Measurements from ENCODE around the gene GDF2.
A peak's percentile ranks its signal among the peaks of the same experiment; 100 is the strongest.

GDF2 gene

GRCh38 chr10:47286591-47287315 lies 35.5 kb upstream of the GDF2 start:
- DNase-seq (ENCODE audit: low spot score): no peak
- no peaks in the 10 kb centered on the region for H3K27me3 Mint-ChIP-seq (ENCODE audit: low read depth)
- no peaks in the 10 kb centered on the region for H3K36me3 Mint-ChIP-seq (ENCODE audit: low read depth)
- H3K9me3 Mint-ChIP-seq: no peaks in the 10 kb centered on the region
- peak overlapping the region; percentile 63 for H3K27ac Mint-ChIP-seq
- peak overlapping the region; percentile 21 for H3K4me3 Mint-ChIP-seq
- H3K4me1 Mint-ChIP-seq (ENCODE audit: low read depth): peaks cover 15% of the 10 kb centered on the region

- H3K27ac Mint-ChIP-seq: no peak overlapping the region
- H3K4me1 Mint-ChIP-seq (ENCODE audit: low read depth): peaks cover 15% of the 10 kb centered on the region
Measured at GRCh38 chr10:47287365-47287802, 34.9 kb upstream of the GDF2 start.

GRCh38 chr10:47287805-47288204 lies 34.4 kb upstream of the GDF2 start:
- H3K36me3 Mint-ChIP-seq (ENCODE audit: low read depth): no peaks in the 10 kb centered on the region
- no peaks in the 10 kb centered on the region for H3K27me3 Mint-ChIP-seq (ENCODE audit: low read depth)
- H3K9me3 Mint-ChIP-seq: no peaks in the 10 kb centered on the region
- no peak overlapping the region for H3K27ac Mint-ChIP-seq
- peaks cover 15% of the 10 kb centered on the region for H3K4me1 Mint-ChIP-seq (ENCODE audit: low read depth)
- no peak overlapping the region for H3K4me3 Mint-ChIP-seq
- DNase-seq (ENCODE audit: low spot score): no peak

More at GRCh38 chr10:47287365-47287802, 34.9 kb upstream of the GDF2 start:
- no peak for DNase-seq (ENCODE audit: low spot score)
- no peak overlapping the region for H3K4me3 Mint-ChIP-seq
- H3K9me3 Mint-ChIP-seq: no peaks in the 10 kb centered on the region
- no peaks in the 10 kb centered on the region for H3K27me3 Mint-ChIP-seq (ENCODE audit: low read depth)
- H3K36me3 Mint-ChIP-seq (ENCODE audit: low read depth): no peaks in the 10 kb centered on the region

- Mint-ChIP-seq H3K9me3 (no peaks in the 10 kb centered on the region), H3K27me3 (ENCODE audit: low read depth) (no peaks in the 10 kb centered on the region), H3K27ac (no peak overlapping the region), H3K4me1 (ENCODE audit: low read depth) (peaks cover 15% of the 10 kb centered on the region), H3K4me3 (no peak overlapping the region), H3K36me3 (ENCODE audit: low read depth) (no peaks in the 10 kb centered on the region)
- no peak for DNase-seq (ENCODE audit: low spot score)
Measured at GRCh38 chr10:47288236-47288635, 34.0 kb upstream of the GDF2 start.

DNA sequence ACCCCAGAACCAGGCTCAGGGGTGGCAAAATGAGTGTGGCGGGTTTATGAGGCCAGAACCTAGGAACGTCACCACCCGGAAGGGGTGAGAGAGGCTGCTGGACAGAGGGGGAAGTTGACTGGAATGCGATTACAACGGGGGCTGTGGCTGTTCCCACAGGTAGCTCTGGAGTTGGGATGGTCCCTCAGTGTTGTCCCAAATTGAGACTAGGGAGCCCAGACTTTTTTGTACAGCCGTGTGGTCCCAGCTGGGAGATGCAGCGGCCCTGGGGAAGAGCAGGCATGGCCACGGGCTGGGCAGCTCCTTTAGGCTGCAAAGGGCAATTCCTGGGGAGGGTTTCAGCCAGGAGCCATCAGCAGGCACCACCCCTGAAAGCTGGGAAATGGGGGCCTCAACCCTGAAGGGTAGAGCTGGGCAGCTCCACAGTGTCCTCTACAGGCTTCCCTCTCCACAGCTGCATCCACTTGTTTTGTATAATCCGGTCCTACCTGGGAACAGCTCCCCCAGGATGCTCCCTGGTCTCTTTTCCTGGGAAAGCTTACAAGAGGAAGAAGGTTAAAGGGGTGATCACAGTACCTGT lies 33.2 kb upstream of the GDF2 start:
- Mint-ChIP-seq H3K4me3 (no peak overlapping the region), H3K27ac (no peak overlapping the region), H3K4me1 (ENCODE audit: low read depth) (peaks cover 15% of the 10 kb centered on the region), H3K9me3 (no peaks in the 10 kb centered on the region), H3K27me3 (ENCODE audit: low read depth) (no peaks in the 10 kb centered on the region), H3K36me3 (ENCODE audit: low read depth) (no peaks in the 10 kb centered on the region)
- no peak for DNase-seq (ENCODE audit: low spot score)

GRCh38 chr10:47289921-47290320 lies 32.3 kb upstream of the GDF2 start:
- Mint-ChIP-seq H3K9me3 (no peaks in the 10 kb centered on the region), H3K27ac (no peak overlapping the region), H3K4me3 (no peak overlapping the region), H3K4me1 (ENCODE audit: low read depth) (peaks cover 13% of the 10 kb centered on the region), H3K27me3 (ENCODE audit: low read depth) (no peaks in the 10 kb centered on the region), H3K36me3 (ENCODE audit: low read depth) (no peaks in the 10 kb centered on the region)
- DNase-seq (ENCODE audit: low spot score): no peak

- peaks cover 13% of the 10 kb centered on the region for H3K4me1 Mint-ChIP-seq (ENCODE audit: low read depth)
- no peaks in the 10 kb centered on the region for H3K9me3 Mint-ChIP-seq
- no peaks in the 10 kb centered on the region for H3K27me3 Mint-ChIP-seq (ENCODE audit: low read depth)
- no peak overlapping the region for H3K4me3 Mint-ChIP-seq
- H3K36me3 Mint-ChIP-seq (ENCODE audit: low read depth): no peaks in the 10 kb centered on the region
- DNase-seq (ENCODE audit: low spot score): no peak
- no peak overlapping the region for H3K27ac Mint-ChIP-seq
Measured at GRCh38 chr10:47290338-47290737, 31.9 kb upstream of the GDF2 start.

- Mint-ChIP-seq H3K4me1 (ENCODE audit: low read depth) (peaks cover 4% of the 10 kb centered on the region), H3K36me3 (ENCODE audit: low read depth) (no peaks in the 10 kb centered on the region), H3K4me3 (no peak overlapping the region), H3K27me3 (ENCODE audit: low read depth) (peaks cover 9% of the 10 kb centered on the region), H3K9me3 (no peaks in the 10 kb centered on the region), H3K27ac (no peak overlapping the region)
- DNase-seq (ENCODE audit: low spot score): no peak
Measured at GRCh38 chr10:47291682-47292081, 30.6 kb upstream of the GDF2 start.

DNA sequence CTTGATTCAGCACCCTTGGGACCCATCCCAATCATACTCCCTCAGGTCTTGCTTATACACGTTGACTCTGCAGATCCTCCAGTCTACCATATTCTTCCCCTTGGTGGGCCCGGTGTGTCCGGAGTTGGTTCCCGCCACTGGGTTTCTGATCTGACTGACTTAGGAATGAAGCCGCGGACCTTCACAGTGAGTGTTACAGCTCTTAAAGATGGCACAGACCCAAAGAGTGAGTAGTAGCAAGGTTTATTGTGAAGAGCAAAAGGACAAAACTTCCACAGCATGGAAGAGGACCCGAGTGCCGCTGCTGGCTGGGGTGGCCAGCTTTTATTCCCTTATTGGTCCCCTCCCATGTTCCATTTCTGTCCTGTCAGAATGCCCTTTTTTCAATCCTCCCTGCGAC lies 28.2 kb upstream of the GDF2 start:
- no peak overlapping the region for H3K27ac Mint-ChIP-seq
- H3K4me3 Mint-ChIP-seq: no peak overlapping the region
- no peaks in the 10 kb centered on the region for H3K4me1 Mint-ChIP-seq (ENCODE audit: low read depth)
- DNase-seq (ENCODE audit: low spot score): no peak
- H3K27me3 Mint-ChIP-seq (ENCODE audit: low read depth): peaks cover 28% of the 10 kb centered on the region
- H3K36me3 Mint-ChIP-seq (ENCODE audit: low read depth): no peaks in the 10 kb centered on the region
- H3K9me3 Mint-ChIP-seq: no peaks in the 10 kb centered on the region

GRCh38 chr10:47294501-47294900 lies 27.8 kb upstream of the GDF2 start:
- Mint-ChIP-seq H3K27me3 (ENCODE audit: low read depth) (peaks cover 32% of the 10 kb centered on the region), H3K4me1 (ENCODE audit: low read depth) (no peaks in the 10 kb centered on the region), H3K36me3 (ENCODE audit: low read depth) (no peaks in the 10 kb centered on the region), H3K4me3 (no peak overlapping the region), H3K9me3 (no peaks in the 10 kb centered on the region), H3K27ac (no peak overlapping the region)
- no peak for DNase-seq (ENCODE audit: low spot score)

DNA sequence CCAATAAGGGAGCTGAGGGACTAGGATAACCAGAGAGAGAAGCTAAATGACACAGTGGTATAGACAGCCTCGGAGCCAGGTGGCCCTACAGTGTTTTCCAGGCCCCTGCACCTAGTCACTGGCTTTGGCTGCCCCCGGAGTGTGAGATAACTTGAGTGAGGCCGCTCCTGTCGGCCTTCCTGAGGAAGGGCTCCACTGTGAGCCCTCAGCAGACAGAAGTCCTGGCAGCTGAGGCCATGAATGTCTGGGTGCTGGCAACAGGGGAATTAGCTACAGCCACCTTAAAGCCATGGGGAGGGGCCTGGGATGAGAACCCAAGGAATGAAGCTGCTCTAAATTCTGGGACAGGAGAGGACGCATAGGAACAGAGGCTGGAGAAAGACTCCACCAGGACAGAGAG lies 26.8 kb upstream of the GDF2 start:
- DNase-seq (ENCODE audit: low spot score): no peak
- no peak overlapping the region for H3K4me3 Mint-ChIP-seq
- H3K27me3 Mint-ChIP-seq (ENCODE audit: low read depth): peaks cover 35% of the 10 kb centered on the region
- no peaks in the 10 kb centered on the region for H3K9me3 Mint-ChIP-seq
- H3K36me3 Mint-ChIP-seq (ENCODE audit: low read depth): no peaks in the 10 kb centered on the region
- H3K27ac Mint-ChIP-seq: no peak overlapping the region
- H3K4me1 Mint-ChIP-seq (ENCODE audit: low read depth): no peaks in the 10 kb centered on the region

DNA sequence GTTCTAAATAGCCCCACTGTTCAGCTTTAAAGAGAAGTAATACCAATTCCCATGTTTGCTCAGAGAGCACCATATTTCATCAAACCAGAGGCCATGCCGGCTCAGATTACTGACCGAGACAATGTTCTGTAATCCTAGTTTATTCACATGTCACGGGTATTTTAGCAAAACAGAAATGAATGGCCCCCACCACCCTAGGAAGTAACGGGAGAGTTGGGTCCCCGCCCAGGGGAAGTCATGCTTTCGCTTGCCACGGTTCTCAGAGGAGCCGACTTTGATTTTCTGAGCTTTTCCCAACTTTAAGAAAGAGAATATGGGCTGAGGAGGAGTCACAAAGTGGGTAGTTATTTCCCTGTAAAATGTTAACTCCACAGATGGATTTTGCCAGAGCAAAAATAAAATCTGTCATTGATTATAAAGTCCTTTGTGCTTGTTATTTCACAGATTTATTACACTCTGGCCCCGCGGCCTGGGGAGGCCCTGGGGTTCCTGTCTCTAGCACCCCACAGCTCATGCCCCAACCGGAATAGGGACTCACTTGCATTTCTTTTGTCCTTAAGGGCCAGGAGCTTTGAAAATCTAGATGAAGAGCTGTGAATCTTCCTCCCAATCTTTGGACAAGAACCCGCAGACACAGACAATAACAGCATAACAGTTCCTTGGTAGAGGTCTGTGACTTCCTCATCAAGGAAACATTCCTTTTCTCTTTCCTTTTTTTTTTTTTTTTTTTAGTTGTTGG lies 25.9 kb upstream of the GDF2 start:
- Mint-ChIP-seq H3K36me3 (ENCODE audit: low read depth) (no peaks in the 10 kb centered on the region), H3K9me3 (no peaks in the 10 kb centered on the region), H3K27me3 (ENCODE audit: low read depth) (peaks cover 41% of the 10 kb centered on the region), H3K4me1 (ENCODE audit: low read depth) (peaks cover 3% of the 10 kb centered on the region), H3K4me3 (no peak overlapping the region), H3K27ac (no peak overlapping the region)
- no peak for DNase-seq (ENCODE audit: low spot score)

DNA sequence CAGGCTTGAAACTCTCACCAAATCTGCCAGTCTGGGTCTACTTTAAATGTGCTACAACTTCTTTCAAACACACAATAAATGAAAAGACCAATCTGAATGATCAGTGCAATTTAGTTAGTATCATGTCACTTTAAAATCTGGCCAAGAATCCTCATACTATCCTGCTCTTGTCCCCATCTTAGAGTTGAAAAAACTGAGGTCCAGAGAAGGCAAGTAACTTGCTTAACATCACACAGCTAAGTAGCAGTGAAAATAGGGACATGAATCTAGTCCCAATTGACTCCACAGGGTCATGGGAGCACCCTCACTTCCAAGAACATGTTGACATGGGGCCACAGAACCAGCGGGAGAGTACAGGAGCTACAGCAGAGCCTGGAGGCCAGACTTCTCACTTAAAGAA lies 25.3 kb upstream of the GDF2 start:
- no peak overlapping the region for H3K27ac Mint-ChIP-seq
- H3K4me1 Mint-ChIP-seq (ENCODE audit: low read depth): peaks cover 3% of the 10 kb centered on the region
- H3K9me3 Mint-ChIP-seq: no peaks in the 10 kb centered on the region
- H3K27me3 Mint-ChIP-seq (ENCODE audit: low read depth): peaks cover 45% of the 10 kb centered on the region
- no peaks in the 10 kb centered on the region for H3K36me3 Mint-ChIP-seq (ENCODE audit: low read depth)
- DNase-seq (ENCODE audit: low spot score): no peak
- H3K4me3 Mint-ChIP-seq: no peak overlapping the region

DNA sequence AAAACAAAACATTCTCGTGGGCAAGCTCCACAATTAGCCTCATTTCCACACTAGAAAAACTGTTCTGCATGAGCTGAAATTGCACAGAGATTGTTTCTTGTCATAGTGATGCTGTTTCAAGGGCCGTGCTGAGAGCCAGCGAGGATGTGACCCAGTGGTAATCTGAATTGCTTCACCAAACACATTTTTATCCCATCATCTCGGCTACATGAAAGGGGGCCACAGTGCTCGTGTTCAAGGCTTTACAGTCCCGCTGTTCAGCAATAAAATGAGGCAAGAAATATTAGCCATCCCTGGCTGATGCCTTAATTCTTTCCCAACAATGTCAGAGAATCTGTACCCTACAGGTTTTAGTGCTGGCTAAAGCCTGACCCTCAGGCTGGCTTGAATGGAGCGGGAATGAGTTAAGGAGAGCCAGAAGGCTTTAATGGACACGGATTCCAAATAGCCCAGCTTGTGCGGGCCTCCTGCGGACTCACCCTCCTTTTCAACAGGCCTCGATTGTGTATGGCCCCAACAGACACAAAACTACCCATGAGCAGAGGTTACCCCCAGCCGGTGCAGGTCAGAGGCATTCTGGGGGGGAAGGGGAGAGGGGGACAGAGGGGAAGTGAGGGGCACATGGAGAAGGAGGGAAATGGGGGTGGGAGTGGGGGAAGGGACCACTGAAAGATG lies 24.3 kb upstream of the GDF2 start:
- peaks cover 3% of the 10 kb centered on the region for H3K4me1 Mint-ChIP-seq (ENCODE audit: low read depth)
- no peak overlapping the region for H3K4me3 Mint-ChIP-seq
- H3K27me3 Mint-ChIP-seq (ENCODE audit: low read depth): peaks cover 50% of the 10 kb centered on the region
- H3K36me3 Mint-ChIP-seq (ENCODE audit: low read depth): no peaks in the 10 kb centered on the region
- H3K27ac Mint-ChIP-seq: no peak overlapping the region
- no peaks in the 10 kb centered on the region for H3K9me3 Mint-ChIP-seq
- no peak for DNase-seq (ENCODE audit: low spot score)

Data from T-helper 2 cell treated with Interferon-gamma antibody and Interleukin-4, amounts not matched to agents 5 μg/mL and 100 μg/mL, for 36 hours (primary cell).